D721Med (cell line): ENCODE measurements around the gene GLRA3.
"Not testable (repeated sequence)": the region's sequence is repeated elsewhere in the genome, so short reads cannot be mapped to it uniquely, and the experiment has no call there.

Source experiments
- DNase-seq: peaks from one replicate; pipeline ENCODE4 v3.0.0; 2011; ENCODE audit warnings: low spot score; ENCODE audit not compliant: insufficient read length
- FAIRE-seq: peaks from 2 replicates; lab custom pipeline; 2011; peaks lifted over from hg19 to GRCh38; lab: Jason Lieb, UNC
- TF ChIP-seq, protein P1 (sequence below): IDR thresholded peaks from 2 replicates; pipeline ENCODE4 v1.5.1; 2012; ENCODE audit warnings: mild to moderate bottlenecking, control low read depth; ENCODE audit not compliant: insufficient read depth; ENCODE audit errors: missing control alignments

The GLRA3 gene

DNA sequence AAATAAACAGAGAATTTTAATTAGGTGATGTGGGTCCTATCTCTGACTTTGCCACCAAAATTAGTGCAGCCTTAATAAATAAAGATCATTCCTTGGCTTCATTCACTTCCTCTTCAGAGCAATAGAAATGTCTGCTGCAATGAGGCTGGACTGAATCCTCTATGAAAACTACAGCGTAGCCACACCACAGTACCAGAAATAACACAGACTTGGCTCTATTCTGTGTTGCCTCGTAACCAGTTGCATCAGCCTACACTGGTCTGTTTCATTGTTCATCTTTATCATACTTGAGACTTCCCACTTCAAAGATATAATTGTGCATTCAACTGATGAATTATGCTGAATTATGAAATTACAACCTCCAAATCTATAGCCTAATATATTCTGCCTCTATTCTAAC lies 15.8 kb downstream of the GLRA3 start:
- TF ChIP-seq, protein P1, sequence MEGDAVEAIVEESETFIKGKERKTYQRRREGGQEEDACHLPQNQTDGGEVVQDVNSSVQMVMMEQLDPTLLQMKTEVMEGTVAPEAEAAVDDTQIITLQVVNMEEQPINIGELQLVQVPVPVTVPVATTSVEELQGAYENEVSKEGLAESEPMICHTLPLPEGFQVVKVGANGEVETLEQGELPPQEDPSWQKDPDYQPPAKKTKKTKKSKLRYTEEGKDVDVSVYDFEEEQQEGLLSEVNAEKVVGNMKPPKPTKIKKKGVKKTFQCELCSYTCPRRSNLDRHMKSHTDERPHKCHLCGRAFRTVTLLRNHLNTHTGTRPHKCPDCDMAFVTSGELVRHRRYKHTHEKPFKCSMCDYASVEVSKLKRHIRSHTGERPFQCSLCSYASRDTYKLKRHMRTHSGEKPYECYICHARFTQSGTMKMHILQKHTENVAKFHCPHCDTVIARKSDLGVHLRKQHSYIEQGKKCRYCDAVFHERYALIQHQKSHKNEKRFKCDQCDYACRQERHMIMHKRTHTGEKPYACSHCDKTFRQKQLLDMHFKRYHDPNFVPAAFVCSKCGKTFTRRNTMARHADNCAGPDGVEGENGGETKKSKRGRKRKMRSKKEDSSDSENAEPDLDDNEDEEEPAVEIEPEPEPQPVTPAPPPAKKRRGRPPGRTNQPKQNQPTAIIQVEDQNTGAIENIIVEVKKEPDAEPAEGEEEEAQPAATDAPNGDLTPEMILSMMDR: no peak
- FAIRE-seq: no peak
- DNase-seq: no peak

DNA sequence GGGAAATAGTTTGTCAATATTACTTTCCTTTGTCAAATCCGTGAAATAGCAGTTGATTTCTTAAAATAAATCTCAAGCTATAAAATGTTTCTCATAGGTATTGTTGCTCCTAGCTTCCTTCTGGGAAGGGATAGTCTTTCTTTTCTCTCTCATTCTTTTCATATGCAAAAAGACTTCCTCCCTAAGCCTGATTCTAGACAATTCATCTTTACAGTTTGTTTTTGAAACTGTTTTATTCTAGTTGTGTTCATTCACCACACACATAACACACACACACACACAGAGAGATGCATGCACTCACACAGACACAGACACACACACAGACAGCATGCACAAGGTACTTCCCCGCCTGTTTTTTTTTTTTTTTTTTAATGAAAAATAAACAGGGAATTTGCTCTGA lies 18.2 kb downstream of the GLRA3 start:
- TF ChIP-seq, protein P1: no peak
- DNase-seq (no peak), FAIRE-seq (no peak)

DNA sequence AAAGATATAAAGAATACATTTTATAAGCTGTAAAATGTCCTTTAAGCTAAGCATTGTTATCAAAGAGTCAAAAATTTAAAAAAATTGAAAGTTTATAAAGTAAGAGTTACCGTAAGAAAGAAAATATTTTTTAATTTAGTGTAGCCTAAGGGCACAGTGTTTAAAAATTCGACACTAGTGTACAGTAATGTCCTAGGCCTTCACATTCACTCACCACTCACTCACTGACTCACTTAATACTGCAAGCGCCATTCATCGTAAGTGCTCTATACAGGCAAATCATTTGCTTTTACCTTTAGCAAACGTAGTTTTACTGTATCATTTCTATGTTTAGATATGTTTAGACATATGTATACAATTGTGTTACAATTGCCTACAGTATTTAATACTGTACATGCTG lies 20.2 kb downstream of the GLRA3 start:
- FAIRE-seq (no peak), DNase-seq (no peak)
- TF ChIP-seq, protein P1: no peak

DNA sequence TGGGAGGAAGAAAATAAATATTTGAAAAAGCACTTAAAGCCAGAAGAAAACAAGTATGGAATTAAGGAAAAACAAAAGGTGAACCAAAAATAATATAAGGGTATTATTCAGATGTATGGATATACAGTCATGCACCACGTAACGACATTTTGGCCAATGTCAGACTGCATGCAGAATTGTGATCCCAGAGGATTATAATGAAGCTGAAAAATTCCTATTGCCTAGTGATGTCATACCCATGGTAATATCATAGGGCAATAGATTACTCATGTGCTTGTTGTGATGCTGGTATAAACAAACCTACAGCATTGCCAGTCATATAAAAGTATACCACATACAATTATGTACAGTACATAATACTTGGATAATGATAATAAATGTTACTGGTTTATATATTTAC lies 20.9 kb downstream of the GLRA3 start:
- FAIRE-seq (no peak), DNase-seq (no peak)
- TF ChIP-seq, protein P1: no peak

DNA sequence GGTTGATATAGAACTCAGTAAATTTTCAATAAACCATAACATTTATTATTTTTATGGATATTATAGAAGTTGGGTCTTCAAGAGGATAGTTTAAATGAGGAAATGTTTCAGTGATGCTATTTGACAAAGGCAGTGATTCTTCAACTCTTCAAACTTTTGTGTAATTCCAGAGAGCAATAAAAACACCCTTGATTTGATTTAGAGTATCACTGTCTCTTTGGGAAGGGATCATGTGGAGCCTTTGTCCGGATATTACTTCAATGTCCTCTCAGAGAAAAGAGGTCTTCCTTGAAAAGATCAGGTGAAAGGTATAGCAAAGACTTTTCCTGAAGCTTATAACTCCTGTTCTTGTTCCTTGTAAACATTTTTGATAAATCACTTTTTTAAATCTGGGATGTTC lies 23.3 kb downstream of the GLRA3 start:
- TF ChIP-seq, protein P1: no peak
- FAIRE-seq (no peak), DNase-seq (no peak)

DNA sequence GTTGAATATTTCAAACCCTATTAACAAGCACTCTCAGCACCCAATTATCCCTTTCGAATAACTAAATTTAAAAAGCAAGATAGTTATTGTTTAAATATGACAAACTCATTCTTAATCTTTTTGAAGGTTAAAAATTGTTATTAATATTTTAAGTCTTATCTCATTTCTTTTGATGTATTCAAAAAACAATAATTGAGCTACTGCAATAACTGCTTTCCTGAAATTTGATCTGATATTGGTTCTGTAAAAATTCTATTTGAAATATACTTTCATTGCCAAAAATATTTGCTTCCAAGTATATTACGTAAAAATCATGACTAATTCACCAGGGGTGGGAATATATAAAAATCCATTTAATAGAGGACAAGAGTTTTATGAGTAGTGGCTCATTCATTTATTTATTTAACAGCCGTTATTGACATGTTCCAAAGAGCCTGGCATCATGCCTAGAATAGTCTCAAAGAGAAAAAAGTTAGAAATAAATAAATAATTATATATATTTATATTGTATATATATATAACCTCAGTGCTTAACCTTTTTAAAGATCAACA lies 34.4 kb downstream of the GLRA3 start:
- TF ChIP-seq, protein P1: no peak
- FAIRE-seq (no peak), DNase-seq (no peak)

DNA sequence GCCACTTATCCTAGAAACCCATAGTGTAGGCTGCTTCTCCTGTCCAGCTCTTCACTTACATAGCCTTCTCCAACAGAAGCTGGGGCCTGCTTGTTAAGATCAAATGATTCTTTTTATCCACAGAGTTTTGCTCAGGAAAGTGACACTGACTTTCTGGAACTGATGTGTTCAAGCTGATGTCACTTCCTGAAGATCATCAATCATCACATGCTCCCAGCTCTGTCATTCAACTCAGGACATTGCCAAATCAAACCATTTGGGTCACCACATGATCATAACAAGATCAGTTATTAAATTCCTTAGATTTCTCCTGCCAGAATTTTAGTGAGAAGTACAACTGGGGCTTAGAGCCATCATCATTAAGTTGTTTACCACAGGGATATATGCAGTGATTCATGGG lies 39.4 kb downstream of the GLRA3 start:
- TF ChIP-seq, protein P1: no peak
- DNase-seq: no peak
- no peak for FAIRE-seq

DNA sequence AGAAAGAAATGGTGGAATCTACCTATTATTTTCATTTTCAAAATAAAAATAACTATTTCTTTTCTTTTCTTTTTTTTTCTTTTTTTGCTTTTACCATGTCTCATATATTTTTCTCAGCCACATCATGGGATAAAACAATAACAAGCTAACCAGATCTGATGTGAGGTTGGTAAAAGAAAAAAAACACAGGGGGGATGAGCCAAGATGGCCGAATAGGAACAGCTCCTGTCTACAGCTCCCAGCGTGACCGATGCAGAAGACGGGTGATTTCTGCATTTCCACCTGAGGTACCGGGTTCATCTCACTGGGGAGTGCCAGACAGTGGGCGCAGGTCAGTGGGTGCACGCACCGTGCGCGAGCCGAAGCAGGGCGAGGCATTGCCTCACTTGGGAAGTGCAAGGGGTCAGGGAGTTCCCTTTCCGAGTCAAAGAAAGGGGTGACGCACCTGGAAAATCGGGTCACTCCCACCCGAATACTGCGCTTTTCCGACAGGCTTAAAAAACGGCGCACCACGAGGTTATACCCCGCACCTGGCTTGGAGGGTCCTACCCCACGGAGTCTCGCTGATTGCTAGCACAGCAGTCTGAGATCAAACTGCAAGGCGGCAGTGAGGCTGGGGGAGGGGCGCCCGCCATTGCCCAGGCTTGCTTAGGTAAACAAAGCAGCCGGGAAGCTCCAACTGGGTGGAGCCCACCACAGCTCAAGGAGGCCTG lies 50.6 kb downstream of the GLRA3 start:
- FAIRE-seq, DNase-seq: not testable (repeated sequence)
